Measurements from ENCODE around the gene SLC25A13.

SLC25A13 gene

GRCh38 chr7:96244244-96244991 lies 77.5 kb downstream of the SLC25A13 start:
- Histone ChIP-seq H3K4me1 (ENCODE audit: low read length) (no peaks in the 10 kb centered on the region), H4K20me1 (ENCODE audit: insufficient read depth, low read length) (no peaks in the 10 kb centered on the region), H3K79me2 (ENCODE audit: low read length) (no peaks in the 10 kb centered on the region), H3K27me3 (replicated peaks; ENCODE audit: insufficient read depth, low read length) (no peaks in the 10 kb centered on the region), H3K4me2 (ENCODE audit: low read depth, low read length) (no peak overlapping the region), H3K9ac (ENCODE audit: low read length) (no peak overlapping the region), H3K27ac (ENCODE audit: low read length) (no peak overlapping the region), H3K4me3 (ENCODE audit: low read length) (no peak overlapping the region), H2AFZ (ENCODE audit: low read length) (no peak overlapping the region), H3K36me3 (replicated peaks; ENCODE audit: insufficient read depth, low read length) (no peaks in the 10 kb centered on the region), H3K9me3 (replicated peaks; ENCODE audit: insufficient read depth, low read length) (no peaks in the 10 kb centered on the region), H3K9me2 (replicated peaks; ENCODE audit: insufficient read depth, low read length) (no peaks in the 10 kb centered on the region), H3F3A (ENCODE audit: insufficient read depth, low read length) (no peaks in the 10 kb centered on the region)
- DNase-seq, result no peak
- TF ChIP-seq EZH2 (optimal IDR thresholded peaks at IDR 0.05; ENCODE audit: low read depth, low read length), result no peak
- TF ChIP-seq, protein P1, sequence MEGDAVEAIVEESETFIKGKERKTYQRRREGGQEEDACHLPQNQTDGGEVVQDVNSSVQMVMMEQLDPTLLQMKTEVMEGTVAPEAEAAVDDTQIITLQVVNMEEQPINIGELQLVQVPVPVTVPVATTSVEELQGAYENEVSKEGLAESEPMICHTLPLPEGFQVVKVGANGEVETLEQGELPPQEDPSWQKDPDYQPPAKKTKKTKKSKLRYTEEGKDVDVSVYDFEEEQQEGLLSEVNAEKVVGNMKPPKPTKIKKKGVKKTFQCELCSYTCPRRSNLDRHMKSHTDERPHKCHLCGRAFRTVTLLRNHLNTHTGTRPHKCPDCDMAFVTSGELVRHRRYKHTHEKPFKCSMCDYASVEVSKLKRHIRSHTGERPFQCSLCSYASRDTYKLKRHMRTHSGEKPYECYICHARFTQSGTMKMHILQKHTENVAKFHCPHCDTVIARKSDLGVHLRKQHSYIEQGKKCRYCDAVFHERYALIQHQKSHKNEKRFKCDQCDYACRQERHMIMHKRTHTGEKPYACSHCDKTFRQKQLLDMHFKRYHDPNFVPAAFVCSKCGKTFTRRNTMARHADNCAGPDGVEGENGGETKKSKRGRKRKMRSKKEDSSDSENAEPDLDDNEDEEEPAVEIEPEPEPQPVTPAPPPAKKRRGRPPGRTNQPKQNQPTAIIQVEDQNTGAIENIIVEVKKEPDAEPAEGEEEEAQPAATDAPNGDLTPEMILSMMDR (IDR thresholded peaks at IDR 0.05; ENCODE audit: low read length), result no peak
- no peak for TF ChIP-seq EZH2phosphoT487 (IDR thresholded peaks at IDR 0.05; ENCODE audit: low read length)

DNA sequence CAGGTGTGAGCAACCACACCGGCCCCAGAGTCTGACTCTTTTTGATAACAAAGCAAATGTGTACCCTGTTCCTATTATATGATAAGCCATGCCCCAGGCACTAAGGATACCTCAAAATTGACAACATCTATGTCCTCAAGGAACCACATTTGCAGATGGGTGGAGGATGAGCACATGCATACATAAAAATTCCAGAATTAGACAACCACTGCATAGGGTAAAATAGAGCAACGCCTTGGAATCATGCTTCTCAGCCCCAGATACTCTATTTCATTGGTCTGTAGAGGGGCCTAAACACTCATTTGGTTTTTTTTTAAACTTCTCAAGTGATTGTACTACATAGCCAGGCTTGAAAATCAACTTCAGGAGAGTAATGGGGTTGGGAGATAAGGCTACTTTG lies 78.7 kb downstream of the SLC25A13 start:
- TF ChIP-seq EZH2phosphoT487 (IDR thresholded peaks at IDR 0.05; ENCODE audit: low read length), result no peak
- TF ChIP-seq EZH2 (optimal IDR thresholded peaks at IDR 0.05; ENCODE audit: low read depth, low read length), result no peak
- TF ChIP-seq, protein P1 (IDR thresholded peaks at IDR 0.05; ENCODE audit: low read length), result no peak
- DNase-seq, result no peak
- no peaks in the 10 kb centered on the region for H3K9me2 ChIP-seq (replicated peaks; ENCODE audit: insufficient read depth, low read length)
- no peak overlapping the region for H3K4me2 ChIP-seq (ENCODE audit: low read depth, low read length)
- H3K36me3 ChIP-seq (replicated peaks; ENCODE audit: insufficient read depth, low read length), result no peaks in the 10 kb centered on the region
- H4K20me1 ChIP-seq (ENCODE audit: insufficient read depth, low read length), result no peaks in the 10 kb centered on the region
- H2AFZ ChIP-seq (ENCODE audit: low read length), result no peak overlapping the region
- H3K79me2 ChIP-seq (ENCODE audit: low read length), result no peaks in the 10 kb centered on the region
- H3F3A ChIP-seq (ENCODE audit: insufficient read depth, low read length), result no peaks in the 10 kb centered on the region
- H3K27ac ChIP-seq (ENCODE audit: low read length), result no peak overlapping the region
- no peaks in the 10 kb centered on the region for H3K4me1 ChIP-seq (ENCODE audit: low read length)
- no peaks in the 10 kb centered on the region for H3K27me3 ChIP-seq (replicated peaks; ENCODE audit: insufficient read depth, low read length)
- H3K9ac ChIP-seq (ENCODE audit: low read length), result no peak overlapping the region
- H3K4me3 ChIP-seq (ENCODE audit: low read length), result no peak overlapping the region
- H3K9me3 ChIP-seq (replicated peaks; ENCODE audit: insufficient read depth, low read length), result no peaks in the 10 kb centered on the region

- Histone ChIP-seq H3K36me3 (replicated peaks; ENCODE audit: insufficient read depth, low read length) (no peaks in the 10 kb centered on the region), H3K9ac (ENCODE audit: low read length) (no peak overlapping the region), H3K9me3 (replicated peaks; ENCODE audit: insufficient read depth, low read length) (no peaks in the 10 kb centered on the region), H3K79me2 (ENCODE audit: low read length) (no peaks in the 10 kb centered on the region), H2AFZ (ENCODE audit: low read length) (no peak overlapping the region), H3K4me1 (ENCODE audit: low read length) (no peaks in the 10 kb centered on the region), H3K27ac (ENCODE audit: low read length) (no peak overlapping the region), H3K4me3 (ENCODE audit: low read length) (no peak overlapping the region), H3K9me2 (replicated peaks; ENCODE audit: insufficient read depth, low read length) (no peaks in the 10 kb centered on the region), H3K27me3 (replicated peaks; ENCODE audit: insufficient read depth, low read length) (no peaks in the 10 kb centered on the region), H3K4me2 (ENCODE audit: low read depth, low read length) (no peak overlapping the region), H4K20me1 (ENCODE audit: insufficient read depth, low read length) (no peaks in the 10 kb centered on the region), H3F3A (ENCODE audit: insufficient read depth, low read length) (no peaks in the 10 kb centered on the region)
- TF ChIP-seq EZH2 (optimal IDR thresholded peaks at IDR 0.05; ENCODE audit: low read depth, low read length), result no peak
- TF ChIP-seq, protein P1 (IDR thresholded peaks at IDR 0.05; ENCODE audit: low read length), result no peak
- TF ChIP-seq EZH2phosphoT487 (IDR thresholded peaks at IDR 0.05; ENCODE audit: low read length), result no peak
- DNase-seq, result no peak
Measured at GRCh38 chr7:96241855-96242254, 80.0 kb downstream of the SLC25A13 start.

Data from MM.1S (cell line).